Measurements from ENCODE around the gene ABHD6. TPM values are rescaled to one million over a fixed set of nuclear protein-coding genes. Genes with fewer than 3 reads are reported as not detected.

The ABHD6 gene
- total RNA-seq, 4 donors from 2014 or later, result 35.6 to 39.8 (median 38.2) TPM

- H3K4me1 ChIP-seq, result peaks cover 40% of the 10 kb centered on the region
- no peaks in the 10 kb centered on the region for H3K36me3 ChIP-seq
- H3K4me3 ChIP-seq, result peak overlapping the region; percentile 81
- under 1% methylated on average over 11 of the region's 37 CpGs for WGBS
- H3K27me3 ChIP-seq, result no peaks in the 10 kb centered on the region
- DNase-seq (ENCODE audit: low spot score in 2 of 2), result no peak
- no peak for TF ChIP-seq CTCF (IDR thresholded peaks at IDR 0.05)
- no peak for TF ChIP-seq POLR2A (IDR thresholded peaks at IDR 0.05)
- no peak for TF ChIP-seq POLR2AphosphoS5 (IDR thresholded peaks at IDR 0.05)
- TF ChIP-seq EP300 (IDR thresholded peaks at IDR 0.05), result no peak
- H3K27ac ChIP-seq, result peak overlapping the region; percentile 72
- no peaks in the 10 kb centered on the region for H3K9me3 ChIP-seq
These were observed 95.8 kb downstream of the ABHD6 start for GRCh38 chr3:58333206-58334012.

DNA sequence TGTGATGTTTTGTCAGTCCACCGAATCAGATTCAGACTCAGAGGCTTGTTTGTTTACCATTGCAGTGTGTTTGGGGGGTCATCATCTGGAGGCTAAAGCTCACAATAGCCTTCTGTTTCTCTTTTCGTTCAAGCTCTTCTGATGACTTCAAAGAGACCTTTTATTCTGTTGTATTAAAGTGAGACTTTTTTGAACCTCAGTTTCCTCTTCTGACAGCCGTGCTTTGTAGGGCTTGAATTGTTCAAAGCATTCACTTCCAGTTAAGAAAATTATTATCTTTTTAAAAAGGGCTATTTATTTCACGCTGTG, 96.4 kb downstream of the ABHD6 start:
- peaks cover 40% of the 10 kb centered on the region for H3K4me1 ChIP-seq
- H3K27ac ChIP-seq, result no peak overlapping the region
- H3K27me3 ChIP-seq, result no peaks in the 10 kb centered on the region
- TF ChIP-seq POLR2A (IDR thresholded peaks at IDR 0.05), result no peak
- TF ChIP-seq CTCF (IDR thresholded peaks at IDR 0.05), result no peak
- TF ChIP-seq EP300 (IDR thresholded peaks at IDR 0.05), result no peak
- no peak for TF ChIP-seq POLR2AphosphoS5 (IDR thresholded peaks at IDR 0.05)
- no peaks in the 10 kb centered on the region for H3K36me3 ChIP-seq
- no peaks in the 10 kb centered on the region for H3K9me3 ChIP-seq
- DNase-seq (ENCODE audit: low spot score in 2 of 2), result no peak
- WGBS, result 15% methylated on average over 4 of the region's 4 CpGs
- peak overlapping the region; percentile 81 for H3K4me3 ChIP-seq

- Histone ChIP-seq H3K9me3 (no peaks in the 10 kb centered on the region), H3K27me3 (no peaks in the 10 kb centered on the region), H3K4me1 (peaks cover 40% of the 10 kb centered on the region), H3K27ac (peak overlapping the region; percentile 71), H3K4me3 (peak overlapping the region; percentile 81), H3K36me3 (no peaks in the 10 kb centered on the region)
- WGBS, result 48% methylated on average over 1 of the region's 1 CpG
- no peak for DNase-seq (ENCODE audit: low spot score in 2 of 2)
- TF ChIP-seq EP300 (IDR thresholded peaks at IDR 0.05) (no peak), POLR2A (IDR thresholded peaks at IDR 0.05) (no peak), CTCF (IDR thresholded peaks at IDR 0.05) (no peak), POLR2AphosphoS5 (IDR thresholded peaks at IDR 0.05) (no peak)
These were observed 96.9 kb downstream of the ABHD6 start for GRCh38 chr3:58334506-58334884.

- no peak for TF ChIP-seq EP300 (IDR thresholded peaks at IDR 0.05)
- TF ChIP-seq POLR2A (IDR thresholded peaks at IDR 0.05), result no peak
- TF ChIP-seq CTCF (IDR thresholded peaks at IDR 0.05), result no peak
- TF ChIP-seq POLR2AphosphoS5 (IDR thresholded peaks at IDR 0.05), result no peak
- WGBS, result 38% methylated on average over 1 of the region's 1 CpG
- Histone ChIP-seq H3K4me1 (peaks cover 40% of the 10 kb centered on the region), H3K9me3 (no peaks in the 10 kb centered on the region), H3K27ac (peak overlapping the region; percentile 71), H3K27me3 (no peaks in the 10 kb centered on the region), H3K4me3 (peak overlapping the region; percentile 22), H3K36me3 (peaks cover 3% of the 10 kb centered on the region)
- no peak for DNase-seq (ENCODE audit: low spot score in 2 of 2)
These were observed 98.0 kb downstream of the ABHD6 start for GRCh38 chr3:58335652-58335947.

DNA sequence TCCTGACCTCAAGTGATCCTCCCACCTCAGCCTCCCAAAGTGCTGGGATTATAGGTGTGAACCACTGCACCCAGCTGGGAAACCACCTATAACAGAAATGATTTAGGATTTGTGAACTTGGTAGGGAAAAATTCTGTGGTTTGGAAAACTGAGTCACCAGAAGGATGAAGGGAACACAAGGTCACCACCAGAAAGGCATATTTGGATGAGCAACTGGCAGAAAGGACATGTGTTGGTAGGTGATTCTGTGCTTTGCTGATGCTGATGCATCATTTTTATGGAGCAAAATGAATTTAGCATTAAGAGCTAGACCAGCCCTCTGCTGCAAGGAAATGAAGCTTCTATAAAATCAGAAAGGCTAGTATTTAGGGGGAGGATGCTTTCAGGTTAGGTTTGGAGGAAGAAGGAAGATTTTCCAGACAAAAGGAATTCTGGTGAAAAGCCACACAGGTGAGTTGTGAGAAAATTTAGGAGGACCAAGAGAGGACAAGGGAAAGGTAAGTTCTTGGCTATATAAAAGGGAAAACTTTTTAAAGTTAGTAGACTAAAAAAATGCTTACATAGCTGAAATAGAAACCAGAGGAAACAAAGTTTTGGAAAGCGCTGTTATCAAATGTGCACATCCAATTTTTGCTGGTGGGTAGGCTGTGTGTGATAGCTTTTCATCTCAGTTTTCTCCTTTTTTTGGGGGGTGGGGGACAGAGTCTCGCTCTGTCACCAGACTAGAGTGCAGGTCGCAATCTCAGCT, 98.7 kb downstream of the ABHD6 start:
- Histone ChIP-seq H3K27ac (no peak overlapping the region), H3K27me3 (no peaks in the 10 kb centered on the region), H3K4me3 (no peak overlapping the region), H3K4me1 (peaks cover 40% of the 10 kb centered on the region), H3K36me3 (peaks cover 3% of the 10 kb centered on the region), H3K9me3 (no peaks in the 10 kb centered on the region)
- no peak for DNase-seq (ENCODE audit: low spot score in 2 of 2)
- 96% methylated on average over 3 of the region's 3 CpGs for WGBS
- TF ChIP-seq EP300 (IDR thresholded peaks at IDR 0.05) (no peak), POLR2A (IDR thresholded peaks at IDR 0.05) (no peak)
